ENCODE results near the gene DHRS7B.

DNA sequence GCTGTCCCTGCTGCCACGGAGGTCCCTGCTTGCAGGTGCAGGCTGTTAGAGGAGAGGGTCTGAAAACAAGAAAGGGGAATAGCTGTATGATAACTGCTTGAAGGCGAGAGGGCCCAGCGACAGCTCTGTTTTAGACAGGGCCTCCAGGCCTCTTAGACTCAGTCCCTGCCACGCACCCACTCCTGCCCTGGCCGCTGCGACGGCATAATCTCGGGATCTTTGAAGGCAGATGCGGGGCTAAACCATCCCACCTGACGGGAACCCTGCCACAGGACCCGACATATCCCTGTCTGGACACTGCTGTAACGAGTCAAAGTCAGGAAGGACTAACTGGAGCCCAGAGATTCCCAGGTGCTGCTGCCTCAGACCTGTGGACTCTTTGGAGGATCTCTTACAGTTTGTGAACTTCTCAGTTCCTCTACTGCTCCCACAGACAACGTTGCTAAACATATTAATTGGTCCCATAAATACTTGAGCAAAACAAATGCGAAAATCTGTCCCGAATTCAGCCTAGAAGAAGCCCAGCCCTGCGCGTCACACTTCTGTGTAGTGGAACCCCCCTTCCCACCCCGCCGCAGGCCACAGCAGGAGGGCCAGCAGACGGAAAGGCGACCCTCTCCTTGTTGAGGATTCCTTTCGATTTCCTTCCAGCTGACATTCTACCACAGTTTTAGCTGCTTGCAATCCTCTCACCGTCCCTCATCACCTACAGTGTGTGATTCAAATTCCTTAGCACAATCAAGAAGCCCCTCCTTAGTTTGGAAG lies 88.2 kb downstream of the DHRS7B start:
- TF ChIP-seq, protein P1, sequence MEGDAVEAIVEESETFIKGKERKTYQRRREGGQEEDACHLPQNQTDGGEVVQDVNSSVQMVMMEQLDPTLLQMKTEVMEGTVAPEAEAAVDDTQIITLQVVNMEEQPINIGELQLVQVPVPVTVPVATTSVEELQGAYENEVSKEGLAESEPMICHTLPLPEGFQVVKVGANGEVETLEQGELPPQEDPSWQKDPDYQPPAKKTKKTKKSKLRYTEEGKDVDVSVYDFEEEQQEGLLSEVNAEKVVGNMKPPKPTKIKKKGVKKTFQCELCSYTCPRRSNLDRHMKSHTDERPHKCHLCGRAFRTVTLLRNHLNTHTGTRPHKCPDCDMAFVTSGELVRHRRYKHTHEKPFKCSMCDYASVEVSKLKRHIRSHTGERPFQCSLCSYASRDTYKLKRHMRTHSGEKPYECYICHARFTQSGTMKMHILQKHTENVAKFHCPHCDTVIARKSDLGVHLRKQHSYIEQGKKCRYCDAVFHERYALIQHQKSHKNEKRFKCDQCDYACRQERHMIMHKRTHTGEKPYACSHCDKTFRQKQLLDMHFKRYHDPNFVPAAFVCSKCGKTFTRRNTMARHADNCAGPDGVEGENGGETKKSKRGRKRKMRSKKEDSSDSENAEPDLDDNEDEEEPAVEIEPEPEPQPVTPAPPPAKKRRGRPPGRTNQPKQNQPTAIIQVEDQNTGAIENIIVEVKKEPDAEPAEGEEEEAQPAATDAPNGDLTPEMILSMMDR (IDR thresholded peaks at IDR 0.05): no peak
- no peak for TF ChIP-seq ZFX (IDR thresholded peaks at IDR 0.05; ENCODE audit: borderline replicate concordance)

Measured in 22Rv1 (cell line).